ENCODE measurements around the gene PTBP1. TPM values are rescaled to one million over a fixed set of nuclear protein-coding genes. Genes with fewer than 3 reads are reported as not detected.
A peak's percentile ranks its signal among the peaks of the same experiment; 100 is the strongest.
"Not testable (repeated sequence)": the region's sequence is repeated elsewhere in the genome, so short reads cannot be mapped to it uniquely, and the experiment has no call there.

The PTBP1 gene
- total and polyA plus RNA-seq, 8 donors: 236 to 374 (median 340) TPM

- no peak overlapping the region for H3K4me3 ChIP-seq
- intact Hi-C loops (cut with DNase I): no loop called here
- H3K27me3 ChIP-seq: peaks cover 15 to 80% of the 10 kb centered on the region in 2 donors
- DNase-seq: peak in 1 of 4 donors; percentile 73
- H3K27ac ChIP-seq: no peak overlapping the region
- peaks cover 12 to 44% of the 10 kb centered on the region in 2 donors for H3K4me1 ChIP-seq
- TF ChIP-seq CTCF (IDR thresholded peaks at IDR 0.05): no peak
- H3K36me3 ChIP-seq: no peaks in the 10 kb centered on the region
- H3K9me3 ChIP-seq: no peaks in the 10 kb centered on the region
- ATAC-seq: no peak
Measured at GRCh38 chr19:845707-846521, 48.7 kb downstream of the PTBP1 start.

- H3K36me3 ChIP-seq: no peaks in the 10 kb centered on the region
- no peaks in the 10 kb centered on the region for H3K9me3 ChIP-seq
- peaks cover 15 to 84% of the 10 kb centered on the region in 2 donors for H3K27me3 ChIP-seq
- intact Hi-C loops (cut with DNase I): no loop called here
- no peak for TF ChIP-seq CTCF (IDR thresholded peaks at IDR 0.05)
- DNase-seq (no peak), ATAC-seq (no peak)
- no peak overlapping the region for H3K27ac ChIP-seq
- no peak overlapping the region for H3K4me3 ChIP-seq
- peaks cover 12 to 55% of the 10 kb centered on the region in 2 donors for H3K4me1 ChIP-seq
Measured at GRCh38 chr19:848386-848921, 51.2 kb downstream of the PTBP1 start.

GRCh38 chr19:849195-849594 lies 51.9 kb downstream of the PTBP1 start:
- Histone ChIP-seq H3K4me1 (peaks cover 6 to 49% of the 10 kb centered on the region in 2 donors), H3K27me3 (peaks cover 9 to 80% of the 10 kb centered on the region in 2 donors)
- intact Hi-C loops (cut with DNase I); H3K4me3 ChIP-seq; H3K9me3 ChIP-seq; H3K36me3 ChIP-seq; DNase-seq; H3K27ac ChIP-seq; ATAC-seq: not testable (repeated sequence)

- Histone ChIP-seq H3K4me1 (peaks cover 6 to 49% of the 10 kb centered on the region in 2 donors), H3K36me3 (no peaks in the 10 kb centered on the region), H3K4me3 (no peak overlapping the region), H3K27ac (peak overlapping the region; percentile 48 to 80), H3K9me3 (no peaks in the 10 kb centered on the region), H3K27me3 (peaks cover 9 to 68% of the 10 kb centered on the region in 2 donors)
- DNase-seq (peak; percentile 86 to 97 (median 94)), ATAC-seq (peak; percentile 89)
- TF ChIP-seq CTCF (IDR thresholded peaks at IDR 0.05): no peak
- intact Hi-C loops (cut with DNase I): loop anchor here in 1 of 2 donors (10.0 kb wide), 1 partner anchor 86 kb away; no protein-coding TSS in a partner anchor
Measured at GRCh38 chr19:850221-850978, 53.1 kb downstream of the PTBP1 start.

- H3K27me3 ChIP-seq: peaks cover 9 to 63% of the 10 kb centered on the region in 2 donors
- H3K27ac ChIP-seq: peak overlapping the region; percentile 48 to 80
- H3K9me3 ChIP-seq: no peaks in the 10 kb centered on the region
- no peak overlapping the region for H3K4me3 ChIP-seq
- intact Hi-C loops (cut with DNase I): loop anchor here in 1 of 2 donors (10.0 kb wide), 1 partner anchor 86 kb away; no protein-coding TSS in a partner anchor
- ATAC-seq: no peak
- H3K36me3 ChIP-seq: no peaks in the 10 kb centered on the region
- H3K4me1 ChIP-seq: peaks cover 6 to 45% of the 10 kb centered on the region in 2 donors
- no peak for TF ChIP-seq CTCF (IDR thresholded peaks at IDR 0.05)
- DNase-seq: no peak
Measured at GRCh38 chr19:850979-851335, 53.7 kb downstream of the PTBP1 start.

Data from left lung (tissue), 10 donors.